CD4-positive, alpha-beta T cell treated with Interleukin-17A for 4 hours (primary cell): ENCODE measurements around the gene PCSK9.

ENCODE experiments used
- DNase-seq: peaks from one replicate; pipeline ENCODE4 v3.0.0-alpha.2; 2020; ENCODE audit warnings: mixed read lengths

PCSK9 gene

GRCh38 chr1:55060133-55060999 is 21.0 kb downstream of the PCSK9 start:
- DNase-seq, result no peak

- no peak for DNase-seq
Measured at GRCh38 chr1:55061000-55061705, 21.8 kb downstream of the PCSK9 start.

GRCh38 chr1:55061706-55062321 is 22.5 kb downstream of the PCSK9 start:
- no peak for DNase-seq

GRCh38 chr1:55062801-55063576 is 23.6 kb downstream of the PCSK9 start:
- DNase-seq, result no peak

DNA sequence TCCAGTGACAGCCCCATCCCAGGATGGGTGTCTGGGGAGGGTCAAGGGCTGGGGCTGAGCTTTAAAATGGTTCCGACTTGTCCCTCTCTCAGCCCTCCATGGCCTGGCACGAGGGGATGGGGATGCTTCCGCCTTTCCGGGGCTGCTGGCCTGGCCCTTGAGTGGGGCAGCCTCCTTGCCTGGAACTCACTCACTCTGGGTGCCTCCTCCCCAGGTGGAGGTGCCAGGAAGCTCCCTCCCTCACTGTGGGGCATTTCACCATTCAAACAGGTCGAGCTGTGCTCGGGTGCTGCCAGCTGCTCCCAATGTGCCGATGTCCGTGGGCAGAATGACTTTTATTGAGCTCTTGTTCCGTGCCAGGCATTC is 24.2 kb downstream of the PCSK9 start:
- no peak for DNase-seq

DNA sequence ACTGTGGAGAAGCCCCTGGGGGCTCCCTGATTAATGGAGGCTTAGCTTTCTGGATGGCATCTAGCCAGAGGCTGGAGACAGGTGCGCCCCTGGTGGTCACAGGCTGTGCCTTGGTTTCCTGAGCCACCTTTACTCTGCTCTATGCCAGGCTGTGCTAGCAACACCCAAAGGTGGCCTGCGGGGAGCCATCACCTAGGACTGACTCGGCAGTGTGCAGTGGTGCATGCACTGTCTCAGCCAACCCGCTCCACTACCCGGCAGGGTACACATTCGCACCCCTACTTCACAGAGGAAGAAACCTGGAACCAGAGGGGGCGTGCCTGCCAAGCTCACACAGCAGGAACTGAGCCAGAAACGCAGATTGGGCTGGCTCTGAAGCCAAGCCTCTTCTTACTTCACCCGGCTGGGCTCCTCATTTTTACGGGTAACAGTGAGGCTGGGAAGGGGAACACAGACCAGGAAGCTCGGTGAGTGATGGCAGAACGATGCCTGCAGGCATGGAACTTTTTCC is 24.8 kb downstream of the PCSK9 start:
- no peak for DNase-seq

- no peak for DNase-seq
Measured at GRCh38 chr1:55064861-55065263, 25.5 kb downstream of the PCSK9 start.

- DNase-seq, result no peak
Measured at GRCh38 chr1:55065648-55066047, 26.3 kb downstream of the PCSK9 start.

- DNase-seq, result no peak
Measured at GRCh38 chr1:55067022-55067778, 27.9 kb downstream of the PCSK9 start.

DNA sequence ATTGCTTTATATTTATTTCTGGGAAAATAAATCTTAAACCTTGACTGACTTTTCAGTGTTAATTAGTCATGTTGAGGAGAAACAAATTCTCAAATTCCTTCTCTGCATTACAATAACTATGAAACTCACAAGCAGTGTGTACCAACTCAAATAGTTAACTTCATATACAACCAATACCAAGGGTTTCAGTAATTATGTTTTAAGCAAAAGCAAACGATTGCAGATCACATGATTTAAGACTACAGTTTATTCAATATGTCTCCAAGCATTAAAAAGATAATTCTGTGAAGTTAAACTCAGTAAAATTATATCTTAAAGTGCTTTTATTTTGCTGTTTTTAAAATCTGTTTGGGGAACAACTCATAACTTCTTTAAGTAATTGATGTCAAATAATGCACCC is 28.6 kb downstream of the PCSK9 start:
- DNase-seq, result no peak

DNA sequence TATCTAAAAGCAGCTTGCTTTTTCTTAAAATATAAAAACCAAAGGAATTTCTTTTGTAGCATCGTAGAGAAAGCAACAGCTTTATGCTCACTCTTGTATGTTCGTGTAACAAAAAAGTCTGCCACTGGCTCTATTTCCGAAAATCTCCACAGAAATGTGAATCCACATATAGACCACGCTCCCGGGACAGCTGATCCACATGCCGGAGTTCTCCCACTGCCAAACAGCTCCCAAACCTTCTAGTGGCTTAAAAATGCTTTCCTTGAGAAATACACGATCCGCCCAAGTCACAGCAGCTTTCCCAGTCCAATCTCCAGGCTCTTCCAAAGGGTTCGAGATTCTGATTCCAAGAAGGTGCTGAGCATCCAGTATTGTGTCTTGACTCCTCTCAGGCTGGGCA is 29.3 kb downstream of the PCSK9 start:
- no peak for DNase-seq

DNA sequence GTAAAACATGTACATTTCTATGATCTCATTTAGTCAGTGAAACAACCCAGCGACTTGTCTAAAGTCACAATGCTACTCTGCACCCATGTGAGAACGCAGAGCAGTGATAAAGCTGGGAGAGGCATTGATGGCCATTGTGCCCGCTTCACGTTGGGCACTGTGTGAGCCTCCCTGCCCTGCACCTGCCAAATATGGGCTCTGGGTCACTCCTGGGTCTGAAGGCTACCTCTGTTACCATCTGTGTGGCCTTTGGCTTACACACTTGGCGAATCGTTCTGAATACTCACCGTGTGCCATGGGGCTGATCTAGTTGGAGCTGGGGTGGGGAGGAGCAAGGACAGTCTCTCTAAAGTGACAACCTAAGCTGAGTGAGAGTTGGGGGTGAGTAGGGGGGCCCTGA is 29.9 kb downstream of the PCSK9 start:
- no peak for DNase-seq

DNA sequence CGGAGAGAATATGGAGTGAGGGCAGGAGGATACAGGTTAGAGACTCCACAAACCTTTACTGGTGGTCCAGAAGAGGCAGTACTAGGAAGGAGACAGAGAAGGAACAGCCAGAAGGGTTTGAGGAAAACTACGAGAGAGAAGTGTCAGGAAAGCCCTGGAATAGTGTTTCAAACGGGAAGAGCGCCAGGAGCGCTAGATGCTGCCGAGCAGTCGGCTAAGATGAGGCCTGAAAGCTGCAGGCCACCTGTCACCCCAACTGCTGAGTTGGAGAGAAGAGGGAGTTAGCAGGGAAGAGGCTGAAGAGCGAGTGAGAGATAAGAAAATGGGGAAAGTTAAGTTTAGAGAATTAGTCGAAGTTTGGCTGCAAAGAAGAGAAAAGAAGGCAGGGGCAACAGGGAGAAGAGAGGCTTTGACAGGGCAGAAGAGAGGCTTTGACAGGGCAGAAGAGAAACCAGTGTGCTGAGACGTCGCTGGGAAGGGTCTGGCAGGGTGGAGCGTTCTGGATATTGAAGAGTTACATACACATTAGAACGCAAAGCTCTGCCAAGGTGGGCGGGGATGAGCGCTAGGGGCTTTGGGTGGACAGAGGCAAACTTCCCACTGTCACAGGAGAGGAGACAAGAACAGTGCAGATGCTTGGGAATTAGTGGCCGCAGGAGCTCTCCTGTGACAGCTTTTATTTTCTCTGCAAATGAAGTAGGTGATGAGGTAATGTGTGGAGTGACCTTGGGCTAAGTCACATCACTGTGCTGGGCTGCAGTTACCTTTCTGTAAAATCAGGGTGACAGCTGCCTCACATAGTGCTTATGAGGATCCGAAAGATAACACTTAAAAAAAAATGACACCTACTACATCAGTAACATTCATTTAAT is 31.2 kb downstream of the PCSK9 start:
- DNase-seq, result no peak

DNA sequence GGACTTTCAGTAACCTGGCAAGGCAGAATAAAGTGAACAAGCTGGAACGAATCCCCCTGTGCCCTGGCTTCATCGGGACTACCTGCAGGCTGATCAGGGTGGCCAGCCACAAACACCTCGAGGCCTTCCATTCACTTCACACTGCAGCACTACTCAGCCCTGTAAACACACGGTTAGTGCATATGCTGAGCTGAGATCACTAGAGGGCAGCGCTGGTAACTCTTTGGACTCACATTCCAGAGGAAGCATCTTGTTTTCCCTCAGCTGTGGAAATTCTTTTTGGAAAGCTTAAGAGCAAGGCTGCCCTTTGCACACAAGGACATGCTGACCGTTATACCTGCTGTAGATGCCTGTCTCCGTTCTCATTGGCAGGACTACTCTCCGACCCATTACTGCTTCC is 32.1 kb downstream of the PCSK9 start:
- DNase-seq, result no peak

GRCh38 chr1:55073187-55073916 is 34.0 kb downstream of the PCSK9 start:
- DNase-seq, result no peak

- DNase-seq, result no peak
Measured at GRCh38 chr1:55074455-55074854, 35.1 kb downstream of the PCSK9 start.

DNA sequence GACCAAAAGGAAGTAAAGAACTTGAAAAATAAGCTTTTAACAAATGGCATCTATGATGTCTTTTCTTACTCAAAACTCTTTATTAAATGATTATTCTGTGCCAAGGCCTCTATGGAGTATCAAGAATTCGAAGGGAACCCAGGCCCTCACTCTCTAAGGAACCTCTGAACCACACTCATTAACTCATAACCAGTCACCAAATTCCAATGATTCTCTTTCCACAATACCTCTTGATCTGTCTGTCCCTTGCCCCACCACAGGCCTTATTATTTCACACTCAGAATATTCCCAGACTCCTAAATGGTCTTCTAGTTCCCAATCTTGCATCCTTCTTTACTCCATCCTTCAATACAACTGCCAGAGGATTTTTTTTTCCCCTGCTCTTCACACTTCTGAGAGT is 37.0 kb downstream of the PCSK9 start:
- no peak for DNase-seq

DNA sequence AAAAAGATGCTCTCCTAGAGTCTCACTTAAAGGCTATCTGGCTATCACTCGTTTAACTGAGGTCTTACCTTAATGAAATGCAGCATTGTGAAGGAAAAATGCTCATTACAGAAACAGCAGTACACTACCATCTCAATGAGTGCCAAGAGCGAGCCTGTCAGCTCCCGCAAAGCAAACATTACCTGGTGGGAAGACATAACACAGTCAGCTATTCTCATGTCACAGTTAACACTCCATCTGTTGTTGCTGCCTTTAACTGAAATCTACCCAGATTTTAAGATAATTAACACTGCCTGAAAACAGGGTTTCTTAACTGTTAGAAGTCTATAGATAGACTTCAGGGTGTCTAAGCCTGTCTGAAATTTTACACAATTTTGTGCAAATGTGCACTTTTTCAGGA is 39.1 kb downstream of the PCSK9 start:
- no peak for DNase-seq

DNA sequence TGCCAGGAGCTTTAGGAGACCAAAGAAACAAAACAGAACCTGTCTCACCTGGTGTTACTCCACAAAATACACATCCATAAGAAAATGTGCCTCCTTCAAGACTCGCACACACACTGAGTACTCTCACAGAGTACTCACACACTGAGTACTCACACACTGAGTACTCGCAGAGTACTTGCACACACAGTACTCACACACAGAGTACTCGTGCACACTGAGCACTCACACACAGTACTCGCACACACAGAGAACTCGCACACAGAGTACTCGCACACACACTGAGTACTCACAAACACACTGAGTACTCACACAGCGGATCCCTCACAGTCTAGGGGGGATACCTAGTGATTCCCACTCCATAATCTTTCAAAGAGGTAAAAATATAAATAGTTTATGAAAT is 40.3 kb downstream of the PCSK9 start:
- no peak for DNase-seq

- no peak for DNase-seq
Measured at GRCh38 chr1:55081188-55081904, 42.0 kb downstream of the PCSK9 start.
